Measurements from ENCODE around the gene CA14.
"Not testable (repeated sequence)": the region's sequence is repeated elsewhere in the genome, so short reads cannot be mapped to it uniquely, and the experiment has no call there.

CA14 gene

DNA sequence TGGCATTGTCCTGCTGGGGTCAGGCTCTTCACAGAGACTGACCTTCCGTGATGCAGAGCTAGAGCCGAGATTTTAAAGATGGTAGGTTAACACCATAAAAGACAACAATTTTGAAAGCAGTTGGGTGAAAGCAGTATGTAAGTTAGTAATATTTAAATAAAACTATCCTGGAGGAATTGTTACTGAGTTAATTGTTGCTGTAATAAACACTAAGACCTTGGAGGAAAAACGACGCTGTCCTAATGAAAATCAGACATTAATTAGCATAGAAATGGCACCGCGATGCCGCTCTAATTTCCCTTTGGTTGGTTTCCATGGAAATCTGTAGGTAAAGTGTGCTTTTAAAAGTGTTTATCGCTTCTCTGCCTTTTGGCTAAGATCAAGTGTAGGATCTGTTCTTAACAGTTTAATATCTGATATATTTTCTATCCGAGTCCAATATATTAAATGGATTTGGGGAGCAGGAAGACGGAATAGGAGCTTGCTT is 20.9 kb upstream of the CA14 start:
- no peak for DNase-seq

DNA sequence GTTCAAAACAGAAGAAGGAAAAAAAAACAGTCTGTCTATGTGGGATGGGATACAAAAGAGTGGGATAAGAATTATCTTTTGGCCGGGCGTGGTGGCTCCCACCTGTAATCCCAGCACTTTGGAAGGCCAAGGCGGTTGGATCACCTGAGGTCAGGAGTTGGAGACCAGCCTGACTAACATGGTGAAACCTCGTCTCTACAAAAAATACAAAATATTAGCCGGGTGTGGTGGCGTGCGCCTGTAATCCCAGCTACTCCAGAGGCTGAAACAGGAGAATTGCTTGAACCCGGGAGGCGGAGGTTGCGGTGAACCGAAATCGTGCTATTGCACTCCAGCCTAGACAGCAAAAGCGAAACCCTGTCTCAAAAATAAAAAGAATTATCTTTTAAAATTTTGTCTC is 20.4 kb upstream of the CA14 start:
- not testable (repeated sequence) for DNase-seq

DNA sequence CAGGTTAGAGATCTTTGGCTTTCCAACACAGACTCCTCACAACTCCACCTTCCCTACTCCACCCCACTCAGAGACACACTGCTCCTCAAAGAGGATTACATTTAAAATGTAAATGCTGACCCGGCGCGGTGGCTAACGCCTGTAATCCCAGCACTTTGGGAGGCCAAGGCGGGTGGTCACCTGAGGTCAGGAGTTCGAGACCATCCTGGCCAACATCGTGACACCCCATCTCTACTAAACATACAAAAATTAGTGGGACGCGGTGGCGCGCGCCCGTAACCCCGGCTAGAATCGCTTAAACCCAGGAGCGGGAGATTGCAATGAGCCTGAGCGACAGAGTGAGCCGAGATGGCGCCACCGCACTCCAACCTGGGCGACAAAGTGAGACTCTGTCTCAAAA is 19.8 kb upstream of the CA14 start:
- no peak for DNase-seq

DNA sequence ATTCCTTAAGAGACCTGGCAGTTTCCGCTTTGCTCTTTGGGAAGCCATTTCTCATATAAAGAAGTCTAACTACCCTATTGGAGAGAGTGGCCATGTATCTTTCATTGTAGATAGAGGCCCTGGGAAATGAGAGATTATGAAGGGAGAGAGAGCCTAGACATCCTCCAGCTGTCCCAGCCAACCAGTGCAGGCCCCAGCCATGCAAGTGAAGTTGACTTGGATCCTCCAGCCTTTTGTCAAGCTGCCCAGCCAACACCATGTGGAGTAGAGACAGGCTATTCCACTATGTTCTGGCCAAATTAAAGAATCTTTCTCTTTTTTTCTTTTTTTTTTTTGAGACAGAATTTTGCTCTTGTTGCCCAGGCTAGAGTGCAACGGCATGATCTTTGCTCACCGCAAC is 14.6 kb upstream of the CA14 start:
- no peak for DNase-seq

DNA sequence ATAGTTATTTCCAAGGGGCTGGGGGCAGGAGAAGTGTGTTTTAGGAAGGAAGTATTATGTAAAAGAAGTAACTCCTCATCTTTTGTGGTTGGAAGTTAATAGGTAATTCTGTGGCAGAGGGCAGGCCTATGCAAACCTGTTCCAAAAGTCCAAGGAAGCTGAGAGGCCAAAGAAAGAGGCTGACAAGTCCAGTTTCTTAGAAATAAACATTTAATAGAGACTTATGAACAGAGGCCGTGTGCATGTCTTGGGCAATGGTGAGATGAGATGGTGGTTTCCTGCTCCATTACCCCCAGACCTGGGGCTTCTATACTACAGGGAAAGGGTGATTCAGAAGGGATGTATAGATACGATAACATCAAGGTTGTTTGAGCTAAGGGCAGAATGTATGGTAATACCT is 7.6 kb upstream of the CA14 start:
- no peak for DNase-seq

DNA sequence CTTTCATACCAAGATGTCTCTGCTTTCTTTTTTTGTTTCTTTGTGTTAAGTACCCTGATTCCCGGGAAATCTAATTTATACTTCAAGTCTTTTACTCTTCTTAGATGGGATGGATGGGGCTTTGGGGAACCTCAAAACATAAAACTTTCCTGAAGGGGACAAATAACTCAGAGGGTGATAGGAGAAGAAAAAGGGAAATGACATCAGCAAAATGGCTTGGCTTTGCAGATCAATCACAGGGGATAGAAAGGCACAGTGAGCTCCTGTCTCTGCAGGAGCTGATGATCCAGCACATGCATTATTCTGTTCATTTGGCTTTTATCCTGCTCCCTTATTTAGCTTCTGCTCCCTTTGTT is 1.4 kb upstream of the CA14 start:
- DNase-seq, result no peak

DNA sequence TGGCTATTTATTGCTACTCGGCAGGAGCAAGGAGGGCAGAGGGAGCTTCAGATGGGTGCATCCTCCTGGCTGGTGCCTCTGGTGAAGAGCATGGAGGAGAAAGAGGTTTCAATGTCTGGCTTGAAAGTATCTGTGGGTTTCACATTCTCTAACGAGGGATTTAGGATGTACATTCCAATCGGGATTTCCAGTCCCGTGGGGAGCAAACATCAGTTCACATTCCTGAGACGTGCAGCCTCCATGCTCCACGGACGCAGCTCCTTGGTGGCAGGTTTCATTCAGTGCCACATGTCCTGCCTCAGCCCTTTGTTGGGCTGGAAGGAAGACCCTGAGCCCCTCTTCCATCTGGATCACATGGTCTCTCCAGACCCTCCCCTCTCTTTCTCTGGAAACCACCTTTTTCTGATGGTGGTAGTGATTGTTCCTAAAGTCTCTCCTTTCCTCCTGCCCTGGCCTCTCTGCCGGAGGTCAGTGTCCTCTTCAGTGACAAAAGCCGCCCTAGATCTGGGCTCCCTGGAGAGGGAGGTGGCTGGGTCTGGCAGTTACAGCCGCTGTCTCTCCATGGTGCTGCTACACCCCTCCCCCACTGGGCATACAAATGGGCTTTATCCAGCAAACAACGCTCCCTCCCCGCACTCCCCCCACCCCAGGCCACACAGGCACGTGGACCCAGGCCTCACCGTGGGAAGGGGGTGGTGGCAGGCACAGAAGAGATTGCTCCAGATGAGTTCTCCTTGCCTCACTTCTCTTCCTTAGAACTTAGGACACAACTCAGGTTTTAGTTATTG is 826 bp upstream of the CA14 start:
- DNase-seq, result peak; percentile 71

DNA sequence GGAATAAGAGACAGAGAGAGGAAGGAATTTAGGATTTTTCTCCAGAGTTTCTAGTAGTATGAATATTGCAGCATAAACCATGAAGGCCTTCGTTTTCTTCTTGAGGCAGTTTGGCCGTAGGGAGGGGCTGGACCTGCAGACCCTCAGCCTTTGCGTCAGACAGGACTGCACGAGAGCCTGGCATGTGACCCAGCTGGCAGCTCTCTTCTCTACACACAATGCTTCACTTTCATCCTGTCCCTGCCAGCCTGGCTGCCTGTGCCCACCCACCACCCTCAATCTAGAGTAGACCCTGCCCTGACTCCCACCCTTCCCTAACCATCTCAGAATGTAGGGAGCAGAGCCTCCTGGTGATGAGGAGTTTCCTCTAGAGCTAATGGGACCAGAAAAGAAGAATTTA is 1.6 kb downstream of the CA14 start:
- no peak for DNase-seq

DNA sequence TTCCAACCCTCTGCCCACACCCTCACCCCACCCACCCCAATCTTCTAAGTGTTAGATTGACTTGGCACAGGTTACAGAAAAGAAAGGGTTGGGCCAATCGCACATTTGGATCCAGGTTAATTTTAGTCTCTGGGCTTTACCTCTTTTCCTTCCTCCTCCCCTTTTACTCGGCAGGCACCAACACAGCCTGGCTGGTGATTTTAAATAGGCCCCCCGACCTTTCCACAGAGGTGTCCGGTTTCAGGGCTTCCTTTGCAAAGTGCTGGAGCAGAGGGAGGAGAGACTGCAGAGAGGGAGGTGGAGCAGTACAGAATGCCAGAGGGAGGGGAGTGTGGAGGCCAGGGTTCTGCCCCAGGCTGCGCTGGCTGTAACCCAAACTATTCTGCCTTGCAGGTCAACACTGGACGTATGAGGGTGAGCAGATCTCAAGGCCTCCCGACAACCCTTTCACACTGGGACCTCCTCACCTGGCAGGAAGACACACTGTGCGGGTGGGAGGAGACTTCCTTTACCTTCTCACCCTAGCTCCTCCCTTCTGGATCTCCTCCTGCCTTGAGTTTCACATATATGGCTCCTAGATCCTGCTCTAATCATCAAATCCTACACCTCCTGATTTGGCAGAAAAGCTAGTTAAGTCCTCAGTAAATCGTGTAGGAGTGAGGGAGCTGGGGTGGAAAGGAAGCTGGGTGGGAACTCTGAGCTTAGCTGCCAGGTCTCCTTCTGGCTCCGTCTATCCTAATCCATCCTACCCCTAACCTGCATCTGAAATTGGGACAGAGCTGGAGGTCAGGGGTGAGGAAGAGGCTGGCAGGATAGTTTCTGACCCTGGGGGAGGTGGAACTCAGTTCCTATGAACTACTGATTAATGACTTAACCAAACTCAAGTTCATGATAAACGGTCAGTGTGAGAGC is 2.4 kb downstream of the CA14 start:
- DNase-seq, result no peak

DNA sequence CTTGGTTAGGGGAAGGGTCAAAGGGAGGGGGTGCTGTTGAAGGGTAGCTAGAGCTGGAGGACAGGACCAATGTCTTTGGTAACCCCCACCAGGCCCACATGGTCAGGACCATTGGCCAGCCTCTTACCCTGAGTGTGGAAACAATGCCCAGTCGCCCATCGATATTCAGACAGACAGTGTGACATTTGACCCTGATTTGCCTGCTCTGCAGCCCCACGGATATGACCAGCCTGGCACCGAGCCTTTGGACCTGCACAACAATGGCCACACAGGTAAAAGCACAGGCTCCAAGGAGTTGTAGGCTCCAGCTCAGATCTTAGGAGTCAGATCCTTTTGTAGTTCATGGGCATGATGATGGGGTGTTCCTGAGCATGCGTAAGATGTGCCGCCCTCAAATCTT is 3.8 kb downstream of the CA14 start:
- DNase-seq, result no peak

DNA sequence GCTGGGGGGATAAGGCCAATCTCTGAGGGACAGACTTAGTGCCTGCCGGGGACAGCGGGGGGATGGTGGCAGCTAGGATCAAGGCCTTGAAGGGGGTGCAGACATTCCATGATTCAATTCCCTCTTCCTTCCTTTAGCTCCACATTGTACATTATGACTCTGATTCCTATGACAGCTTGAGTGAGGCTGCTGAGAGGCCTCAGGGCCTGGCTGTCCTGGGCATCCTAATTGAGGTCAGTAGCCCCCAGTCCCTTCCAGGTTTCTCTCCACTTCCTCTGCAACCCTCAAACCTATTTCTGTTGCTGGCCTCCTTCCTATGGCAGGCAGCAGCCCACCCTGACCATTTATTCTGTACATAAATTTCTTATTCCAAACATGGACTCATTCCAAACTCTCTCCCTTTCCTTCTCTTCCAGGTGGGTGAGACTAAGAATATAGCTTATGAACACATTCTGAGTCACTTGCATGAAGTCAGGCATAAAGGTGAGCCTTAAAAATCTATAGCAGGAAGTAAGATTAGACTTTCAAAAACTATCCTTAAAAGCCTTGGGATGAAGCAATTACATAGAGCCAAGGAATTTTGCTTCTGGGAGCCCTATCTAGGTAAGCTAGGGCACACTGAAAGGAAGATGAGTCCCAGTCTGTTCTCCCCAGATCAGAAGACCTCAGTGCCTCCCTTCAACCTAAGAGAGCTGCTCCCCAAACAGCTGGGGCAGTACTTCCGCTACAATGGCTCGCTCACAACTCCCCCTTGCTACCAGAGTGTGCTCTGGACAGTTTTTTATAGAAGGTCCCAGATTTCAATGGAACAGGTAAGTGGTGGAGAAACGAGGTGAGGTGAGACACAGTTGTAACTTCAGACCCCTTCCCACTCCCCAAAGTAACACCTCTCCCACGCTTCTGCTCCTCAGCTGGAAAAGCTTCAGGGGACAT is 5.1 kb downstream of the CA14 start:
- DNase-seq, result no peak

DNA sequence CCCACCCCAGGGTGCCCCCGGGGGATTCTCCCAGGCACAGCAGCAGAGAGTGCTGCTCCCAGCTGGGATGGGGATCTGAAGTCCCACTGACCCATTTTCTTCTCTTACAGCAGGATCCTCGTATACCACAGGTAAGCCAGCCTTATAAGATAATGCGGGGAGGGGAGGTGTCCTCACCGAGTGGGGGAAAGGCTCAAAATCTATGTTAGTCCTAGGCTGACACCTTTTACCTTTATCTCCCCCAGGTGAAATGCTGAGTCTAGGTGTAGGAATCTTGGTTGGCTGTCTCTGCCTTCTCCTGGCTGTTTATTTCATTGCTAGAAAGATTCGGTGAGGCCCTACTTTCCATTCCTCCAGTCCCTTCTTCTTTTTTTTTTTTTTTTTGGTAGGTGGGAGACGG is 6.0 kb downstream of the CA14 start:
- DNase-seq, result no peak

DNA sequence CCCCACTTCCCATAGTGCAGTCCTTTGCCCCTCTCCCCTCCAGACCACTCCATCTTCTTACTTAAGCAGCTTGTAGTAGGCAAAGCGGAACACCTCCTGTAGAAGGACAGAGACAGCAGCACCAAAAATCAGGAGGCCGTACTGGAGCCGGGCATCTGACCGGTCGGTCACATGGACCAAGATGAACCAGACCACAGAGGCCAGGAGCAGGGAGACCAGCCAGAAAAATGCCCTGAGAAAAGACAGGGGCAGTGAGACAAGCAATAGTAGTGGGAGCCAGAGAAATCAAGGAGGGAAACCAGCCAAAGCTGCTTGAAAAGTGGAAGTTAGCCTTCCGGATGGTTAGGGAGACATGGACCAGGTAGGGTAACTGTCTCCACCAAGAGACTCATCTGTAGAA is 10.3 kb downstream of the CA14 start:
- no peak for DNase-seq

DNA sequence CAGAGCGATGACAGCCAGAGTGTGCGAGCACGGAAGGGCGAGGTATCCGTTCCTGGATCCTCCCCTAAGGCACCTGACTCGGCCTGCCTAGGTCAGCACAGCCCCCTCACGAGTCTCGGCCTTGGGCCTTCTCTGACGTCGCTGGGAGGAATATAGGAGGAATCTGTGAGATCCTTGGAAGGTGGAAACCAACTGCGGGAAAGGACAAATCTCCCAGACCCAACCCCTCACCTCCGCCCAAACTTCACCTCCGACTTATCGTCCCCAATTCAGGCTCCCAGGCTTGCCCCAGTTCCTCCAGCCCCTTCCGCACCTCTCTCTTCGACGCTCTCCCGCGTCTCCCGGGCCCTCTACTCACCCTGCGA is 10.7 kb downstream of the CA14 start:
- no peak for DNase-seq

DNA sequence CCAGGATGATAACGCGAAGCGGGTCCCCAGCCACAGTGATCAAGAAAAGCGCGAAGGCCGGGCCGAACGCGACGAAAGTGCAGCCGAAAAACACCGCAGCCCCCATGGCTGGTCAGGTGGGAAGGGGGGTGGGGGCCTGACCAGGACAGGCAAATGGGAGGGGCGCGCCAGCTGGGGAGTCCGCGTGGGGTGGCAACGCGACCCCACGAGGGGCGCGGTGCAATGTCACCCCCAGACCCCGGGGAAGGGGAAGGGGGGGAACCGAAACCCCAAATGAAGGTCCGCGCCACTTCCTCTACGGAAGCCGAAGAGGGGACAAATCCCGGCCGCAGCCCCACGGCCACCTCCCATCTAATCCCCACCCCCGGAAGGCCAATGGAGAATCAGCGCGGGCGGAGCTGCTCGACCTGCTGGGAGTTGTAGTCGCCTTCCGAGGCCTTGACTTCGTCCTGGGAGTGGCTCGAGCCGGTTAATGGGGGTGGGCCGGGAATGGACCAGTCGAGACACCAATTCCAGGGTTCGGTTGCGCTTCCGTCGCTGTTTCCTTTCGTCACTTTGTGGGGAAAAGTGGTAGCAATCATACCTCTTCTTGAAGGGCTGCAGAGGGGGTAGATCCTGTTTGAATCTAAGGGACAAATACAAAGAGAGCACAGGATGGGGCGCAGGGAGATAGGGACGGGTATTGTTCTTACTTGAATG is 11.3 kb downstream of the CA14 start, which contains the start of gene APH1A:
Gene APH1A (minus strand): TSS at position 312 of the 699 bp plus-strand sequence. CDS start 206 bp downstream, at position 106.
- peak; percentile 98 for DNase-seq

DNA sequence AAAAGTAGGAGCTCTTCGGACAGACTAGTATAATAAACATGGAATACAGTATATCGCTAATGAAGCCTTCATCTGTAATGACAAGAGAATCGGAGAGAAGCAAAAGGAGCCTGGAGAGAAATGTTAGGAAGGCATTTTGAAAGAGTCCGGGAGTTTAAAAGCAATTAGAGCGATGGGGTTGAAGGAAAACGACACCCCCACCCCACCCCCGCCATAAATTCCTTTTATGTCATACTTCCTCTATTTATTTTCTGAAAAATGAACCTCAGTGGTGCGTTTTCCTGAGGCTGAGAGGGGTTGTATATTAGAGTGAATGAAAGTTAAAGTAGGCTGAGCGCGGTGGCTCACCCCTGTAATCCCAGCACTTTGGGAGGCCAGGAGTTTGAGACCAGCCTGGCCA is 11.9 kb downstream of the CA14 start:
- no peak for DNase-seq

DNA sequence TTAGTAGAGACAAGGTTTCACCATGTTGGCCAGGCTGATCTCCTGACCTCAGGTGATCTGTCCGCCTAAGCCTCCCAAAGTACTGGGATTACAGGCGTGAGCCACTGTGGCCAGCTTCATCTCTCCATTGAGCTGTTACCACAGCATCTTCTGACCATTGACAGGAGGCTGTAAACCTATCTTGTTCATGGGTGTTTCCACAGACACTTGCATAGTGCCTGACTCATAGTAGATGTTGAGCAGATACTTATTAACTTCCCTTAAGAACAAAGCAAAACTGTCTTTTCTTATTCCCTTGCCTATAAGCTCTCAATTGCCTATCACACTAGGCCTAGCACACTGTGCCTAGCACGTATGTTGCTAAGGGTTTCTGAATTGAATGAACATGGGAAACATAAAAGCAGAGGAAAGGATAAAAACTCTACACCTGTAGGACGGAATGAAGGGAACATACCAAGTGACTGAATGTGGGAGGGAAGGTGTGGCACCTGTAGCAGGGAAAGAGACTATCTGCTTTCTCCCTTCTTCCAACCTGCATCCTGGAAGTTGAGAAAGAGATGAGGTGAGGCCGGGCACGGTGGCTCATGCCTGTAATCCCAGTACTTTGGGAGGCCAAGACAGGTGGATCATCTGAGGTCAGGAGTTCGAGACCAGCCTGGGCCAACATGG is 13.9 kb downstream of the CA14 start:
- DNase-seq, result no peak

DNA sequence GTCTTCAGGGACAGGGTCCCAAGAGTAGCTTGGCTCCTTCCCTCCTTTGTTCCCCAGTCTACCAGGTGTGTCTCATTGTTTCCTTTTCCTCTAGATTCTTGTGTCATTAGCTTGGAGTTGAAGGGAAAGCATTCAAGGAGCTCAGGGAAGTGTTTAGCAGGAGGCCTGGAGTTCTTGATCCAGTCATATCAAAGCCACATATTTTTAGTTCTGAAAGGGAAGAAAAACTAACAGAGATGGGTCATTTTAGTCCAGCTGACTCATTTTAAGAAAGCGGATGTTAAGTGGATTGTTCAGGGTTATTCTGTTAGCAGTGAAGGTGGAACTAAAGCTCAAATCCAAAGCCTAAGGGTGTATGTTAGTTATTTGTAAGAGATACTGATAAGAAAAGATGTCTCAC is 15.7 kb downstream of the CA14 start:
- DNase-seq, result no peak

DNA sequence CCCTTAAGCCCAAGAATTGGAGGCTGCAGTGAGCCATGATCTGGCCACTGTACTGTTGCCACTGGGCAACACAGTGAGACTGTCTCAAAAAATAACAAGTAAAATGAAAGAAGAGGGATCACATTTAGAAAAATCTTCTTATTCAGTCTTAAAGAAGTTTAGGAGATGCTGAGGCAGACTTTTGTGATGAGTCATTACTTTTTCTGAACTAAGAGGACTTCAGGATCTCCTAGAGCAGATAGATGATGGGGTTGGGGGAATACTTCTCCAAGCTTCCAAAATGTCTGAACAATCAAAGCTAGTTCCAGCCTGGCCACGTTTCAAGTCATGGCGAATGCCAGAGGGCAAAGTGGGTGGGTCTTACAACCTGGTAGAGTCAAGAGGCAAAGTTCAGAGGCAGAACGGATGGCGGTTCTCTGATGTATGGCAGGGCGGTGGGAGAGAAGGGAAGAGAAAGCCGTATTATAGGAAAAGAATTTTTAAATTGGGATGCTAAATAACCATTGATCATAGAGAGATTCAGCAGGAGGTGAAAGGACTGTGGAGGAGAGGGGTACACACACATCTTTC is 22.6 kb downstream of the CA14 start:
- DNase-seq, result no peak

DNA sequence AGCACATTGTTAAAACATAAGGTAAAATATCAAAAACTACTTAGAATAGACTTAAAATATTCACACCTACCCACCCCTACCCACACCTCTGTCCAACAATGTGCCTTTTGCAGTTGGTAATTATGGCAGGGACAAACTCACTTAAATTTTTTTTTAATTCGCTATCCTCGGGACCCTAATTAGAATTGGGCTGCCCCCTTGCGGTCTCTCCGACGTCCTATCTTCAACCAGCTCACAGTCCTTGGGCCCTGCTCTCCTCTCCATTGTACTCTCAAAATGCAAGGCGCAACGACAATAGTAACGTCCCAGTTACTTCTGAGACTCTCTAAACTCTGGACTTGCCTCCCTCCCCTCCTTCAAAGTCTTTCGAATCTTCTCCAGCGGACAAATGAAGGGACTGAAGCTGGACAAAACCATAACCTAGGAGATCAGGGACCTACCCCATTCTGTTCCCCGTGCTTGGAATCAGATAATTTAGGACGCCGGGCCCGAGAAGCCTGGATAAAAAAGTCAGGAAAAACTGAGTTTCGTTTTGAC is 23.7 kb downstream of the CA14 start:
- peak; percentile 62 for DNase-seq
